ENCODE measurements around the gene THSD1. TPM values are rescaled to one million over a fixed set of nuclear protein-coding genes. Genes with fewer than 3 reads are reported as not detected.
A peak's percentile ranks its signal among the peaks of the same experiment; 100 is the strongest.
"Not testable (repeated sequence)": the region's sequence is repeated elsewhere in the genome, so short reads cannot be mapped to it uniquely, and the experiment has no call there.

Gene THSD1
- polyA plus RNA-seq, 1 of the 3 experiments (the other 2 are of a cell fraction): 8.9 TPM

- H3K9me3 ChIP-seq: no peaks in the 10 kb centered on the region
- H3K27me3 ChIP-seq (ENCODE audit: insufficient read depth): no peaks in the 10 kb centered on the region
- H3K4me2 ChIP-seq: no peak overlapping the region
- H4K20me1 ChIP-seq (ENCODE audit: insufficient read depth): no peaks in the 10 kb centered on the region
- no peak for DNase-seq
- WGBS (ENCODE audit: low lambda C conversion rate): 65% methylated on average over 4 of the region's 4 CpGs
- H3K79me2 ChIP-seq (ENCODE audit: insufficient read depth): peaks cover 4% of the 10 kb centered on the region; the same call in 1 of the 2 replicates
- CTCF ChIA-PET: no interaction called here
- H3F3A ChIP-seq (replicated peaks; ENCODE audit: insufficient read depth): peaks cover 24% of the 10 kb centered on the region
- no peak overlapping the region for H3K4me3 ChIP-seq (ENCODE audit: low read depth in 2 of 2, low read length in 1 of 2)
- peak overlapping the region in 1 of 2 experiments; percentile 52; a peak in 2 of 4 replicates for H3K27ac ChIP-seq (ENCODE audit: low read depth in 2 of 2, low read length in 1 of 2)
- H2AFZ ChIP-seq (ENCODE audit: low read depth): no peak overlapping the region
- H3K9ac ChIP-seq: no peak overlapping the region
- POLR2A ChIA-PET: no interaction called here
- H3K9me2 ChIP-seq: no peaks in the 10 kb centered on the region
- TF ChIP-seq YY1 (IDR thresholded peaks at IDR 0.05; ENCODE audit: low read depth) (no peak), POLR2AphosphoS5 (IDR thresholded peaks at IDR 0.05; ENCODE audit: low read depth, low read length) (no peak), FOSL2 (IDR thresholded peaks at IDR 0.05; ENCODE audit: borderline replicate concordance, low read depth) (no peak), REST (IDR thresholded peaks at IDR 0.05; ENCODE audit: low read depth, low read length) (no peak), NRF1 (IDR thresholded peaks at IDR 0.05; ENCODE audit: low read depth, low read length) (no peak), USF2 (IDR thresholded peaks at IDR 0.05; ENCODE audit: borderline replicate concordance, low read depth, low read length) (no peak), TEAD4 (IDR thresholded peaks at IDR 0.05; ENCODE audit: borderline replicate concordance, insufficient read depth) (no peak), MXI1 (IDR thresholded peaks at IDR 0.05; ENCODE audit: low read depth, low read length) (no peak), PBX3 (IDR thresholded peaks at IDR 0.05) (peak; percentile 35)
- peaks cover 0 to 20% of the 10 kb centered on the region in 2 experiments; a peak in 2 of 4 replicates for H3K4me1 ChIP-seq (ENCODE audit: control insufficient read depth in 1 of 2, insufficient read depth in 2 of 2, low read depth in 1 of 2, low read length in 1 of 2)
- peaks cover 46 to 48% of the 10 kb centered on the region in 2 experiments for H3K36me3 ChIP-seq (replicated peaks in 1 of 2; ENCODE audit: control insufficient read depth in 1 of 2, insufficient read depth in 2 of 2, low read length in 1 of 2)
Measured at GRCh38 chr13:52411629-52412028, 5.7 kb upstream of the THSD1 start.

GRCh38 chr13:52408071-52408658 is 2.2 kb upstream of the THSD1 start:
- not testable (repeated sequence) for H4K20me1 ChIP-seq (ENCODE audit: insufficient read depth); H3K9me2 ChIP-seq; H3K9me3 ChIP-seq; H3K4me2 ChIP-seq; H3K27me3 ChIP-seq (ENCODE audit: insufficient read depth); DNase-seq; H2AFZ ChIP-seq (ENCODE audit: low read depth); H3K27ac ChIP-seq (ENCODE audit: low read depth in 2 of 2, low read length in 1 of 2); H3K79me2 ChIP-seq (ENCODE audit: insufficient read depth); H3K9ac ChIP-seq; H3K4me1 ChIP-seq (ENCODE audit: control insufficient read depth in 1 of 2, insufficient read depth in 2 of 2, low read depth in 1 of 2, low read length in 1 of 2); H3K4me3 ChIP-seq (ENCODE audit: low read depth in 2 of 2, low read length in 1 of 2); H3F3A ChIP-seq (replicated peaks; ENCODE audit: insufficient read depth)
- ChIA-PET POLR2A (interaction anchor here (1.0 kb wide), 1 partner anchor 42 kb away, joined by 4 read pairs; the partner anchor contains the start of gene VPS36), CTCF (interaction anchor here (1.2 to 3.1 kb wide), 2 partner anchors 20 to 43 kb away, joined by 4 to 18 read pairs; partner anchors contain the start of gene VPS36)
- 100% methylated on average over 7 of the region's 33 CpGs for WGBS (ENCODE audit: low lambda C conversion rate)
- H3K36me3 ChIP-seq (replicated peaks in 1 of 2; ENCODE audit: control insufficient read depth in 1 of 2, insufficient read depth in 2 of 2, low read length in 1 of 2): peaks cover 16 to 24% of the 10 kb centered on the region in 2 experiments

GRCh38 chr13:52407436-52407835 is 1.5 kb upstream of the THSD1 start:
- ChIA-PET CTCF (interaction anchor here (1.2 to 3.1 kb wide), 2 partner anchors 21 to 43 kb away, joined by 4 to 18 read pairs; partner anchors contain the start of gene VPS36), POLR2A (interaction anchor here (1.0 kb wide), 1 partner anchor 43 kb away, joined by 4 read pairs; the partner anchor contains the start of gene VPS36)
- H3F3A ChIP-seq (replicated peaks; ENCODE audit: insufficient read depth); H3K4me2 ChIP-seq; H3K9me2 ChIP-seq; H3K27ac ChIP-seq (ENCODE audit: low read depth in 2 of 2, low read length in 1 of 2); H3K9me3 ChIP-seq; H3K4me3 ChIP-seq (ENCODE audit: low read depth in 2 of 2, low read length in 1 of 2); H3K79me2 ChIP-seq (ENCODE audit: insufficient read depth); H4K20me1 ChIP-seq (ENCODE audit: insufficient read depth); H3K4me1 ChIP-seq (ENCODE audit: control insufficient read depth in 1 of 2, insufficient read depth in 2 of 2, low read depth in 1 of 2, low read length in 1 of 2); DNase-seq; H2AFZ ChIP-seq (ENCODE audit: low read depth); H3K27me3 ChIP-seq (ENCODE audit: insufficient read depth); H3K9ac ChIP-seq: not testable (repeated sequence)
- 94% methylated on average over 12 of the region's 12 CpGs for WGBS (ENCODE audit: low lambda C conversion rate)
- H3K36me3 ChIP-seq (replicated peaks in 1 of 2; ENCODE audit: control insufficient read depth in 1 of 2, insufficient read depth in 2 of 2, low read length in 1 of 2): peaks cover 10 to 16% of the 10 kb centered on the region in 2 experiments

Data from SK-N-SH (cell line).